Spleen (tissue), 11 donors: ENCODE data around the gene GRIK5. TPM values are rescaled to one million over a fixed set of nuclear protein-coding genes. Genes with fewer than 3 reads are reported as not detected.

Source experiments
- DNase-seq: peaks from one replicate; pipeline ENCODE4 v3.0.0-alpha.2; 2020
- H3K27ac ChIP-seq, 8 donors: fragments of 200-600 bp; sonication (generic) in 7 of 8; 1 replicate in 4 of 8; 2 replicates in 4 of 8; pipeline versions ENCODE4 v1.5.0 to v1.8.0; 2016 to 2021; ENCODE audit warnings: inconsistent platforms in 4 of 8, mild to moderate bottlenecking in 4 of 8, moderate library complexity in 1 of 8
- H3K27me3 ChIP-seq, 7 donors: fragments of 200-600 bp; sonication (generic) in 6 of 7; replicated peaks in 1 of 7; 1 replicate in 4 of 7; 2 replicates in 3 of 7; pipeline versions ENCODE4 v1.5.0 to v1.8.0; 2016 to 2021; ENCODE audit warnings: inconsistent platforms in 3 of 7, mild to moderate bottlenecking in 1 of 7
- H3K36me3 ChIP-seq, 6 donors: fragments of 200-600 bp; sonication (generic) in 5 of 6; 1 replicate in 4 of 6; 2 replicates in 2 of 6; pipeline versions ENCODE4 v1.5.0 to v1.8.0; 2016 to 2021; ENCODE audit warnings: inconsistent platforms in 2 of 6
- H3K4me1 ChIP-seq, 6 donors: fragments of 200-600 bp; sonication (generic) in 5 of 6; 1 replicate in 3 of 6; 2 replicates in 3 of 6; pipeline versions ENCODE4 v1.5.0 to v1.8.0; 2016 to 2021; ENCODE audit warnings: inconsistent platforms in 3 of 6
- H3K4me3 ChIP-seq, 8 donors: fragments of 200-600 bp; sonication (generic) in 7 of 8; 1 replicate in 4 of 8; 2 replicates in 4 of 8; pipeline versions ENCODE4 v1.5.0 to v1.8.0; 2016 to 2021; ENCODE audit warnings: inconsistent platforms in 4 of 8, mild to moderate bottlenecking in 4 of 8, moderate library complexity in 2 of 8
- H3K9me3 ChIP-seq, 8 donors: fragments of 200-600 bp; sonication (generic) in 7 of 8; 1 replicate in 4 of 8; 2 replicates in 4 of 8; pipeline versions ENCODE4 v1.5.0 to v1.8.0; 2016 to 2021; ENCODE audit warnings: inconsistent platforms in 4 of 8
- POLR2A ChIP-seq, 3 donors: fragments of 450-650 bp; IDR thresholded peaks; one replicate each; pipeline ENCODE4 v1.5.1; 2017; ENCODE audit warnings: antibody characterized with exemption in 3 of 3, mild to moderate bottlenecking in 1 of 3
- POLR2AphosphoS5 ChIP-seq, 3 donors: sonication (generic); formaldehyde crosslinking; IDR thresholded peaks; one replicate each; pipeline ENCODE4 v1.5.1; 2017; ENCODE audit warnings: antibody characterized with exemption in 3 of 3
- WGBS, 5 donors: extraction: QIAGEN DNeasy Blood & Tissue Kit in 3 of 5; methylation state at CpG; one replicate each; pipeline versions ENCODE4 v1.1.5 to v1.1.7; 2013 to 2018; 5-methylcytosine and 5-hydroxymethylcytosine counted together
- intact Hi-C: fragments of 100-400 bp; cut with DNase I; formaldehyde crosslinking; loops from one replicate; pipeline ENCODE4 v1.15.0; 2023; ENCODE audit warnings: low total_unique reads
- polyA plus RNA-seq, 3 donors: library from polyadenylated mRNA; stranded (reverse); fragments of 200-250 nt; gene quantifications; one replicate each; pipeline ENCODE4 v1.2.1, GENCODE V29; 2013
- total RNA-seq, 7 donors: library from RNA; depleted of rRNA in 3 of 7; stranded (reverse); fragments of >200 nt in 3 of 7; fragmentation: NEBNext Ultra II Directional in 4 of 7; extraction: Animal tissue kit (Norgen Biotek cat#: 25700) in 4 of 7; gene quantifications; one replicate each; pipeline versions ENCODE4 v1.1.0 to v1.2.1, GENCODE V29; 2016 to 2021
- TF ChIP-seq, protein P1 (sequence below), 11 experiments: fragments of 200-600 bp in 7 of 11; fragments of 450-650 bp in 4 of 11; sonication (generic) in 4 of 11; IDR thresholded peaks in 8 of 11; conservative IDR thresholded peaks in 3 of 11; 1 replicate in 7 of 11; 2 replicates in 4 of 11; pipeline versions ENCODE4 v1.4.0 to v1.8.0; 2016 to 2021; ENCODE audit warnings: antibody characterized with exemption in 11 of 11, inconsistent platforms in 4 of 11, mild to moderate bottlenecking in 1 of 11
- donor health status: healthy with polysubstance abuse.
- donor health status: DM: no; HTN: no; CAD: no; lungs with moderate emphysema.
- donor health status: DM: no; HTN: no; CAD: no.
- donor health status: Bipolar disorder and iron deficiency.
- donor health status: healthy.
- donor health status: DM: no; HTN: no; CAD: no.
- donor health status: DM: yes; HTN: yes; CAD: no.

GRIK5 gene
- total and polyA plus RNA-seq, 10 donors: 0.94 to 4.7 (median 2.1) TPM

DNA sequence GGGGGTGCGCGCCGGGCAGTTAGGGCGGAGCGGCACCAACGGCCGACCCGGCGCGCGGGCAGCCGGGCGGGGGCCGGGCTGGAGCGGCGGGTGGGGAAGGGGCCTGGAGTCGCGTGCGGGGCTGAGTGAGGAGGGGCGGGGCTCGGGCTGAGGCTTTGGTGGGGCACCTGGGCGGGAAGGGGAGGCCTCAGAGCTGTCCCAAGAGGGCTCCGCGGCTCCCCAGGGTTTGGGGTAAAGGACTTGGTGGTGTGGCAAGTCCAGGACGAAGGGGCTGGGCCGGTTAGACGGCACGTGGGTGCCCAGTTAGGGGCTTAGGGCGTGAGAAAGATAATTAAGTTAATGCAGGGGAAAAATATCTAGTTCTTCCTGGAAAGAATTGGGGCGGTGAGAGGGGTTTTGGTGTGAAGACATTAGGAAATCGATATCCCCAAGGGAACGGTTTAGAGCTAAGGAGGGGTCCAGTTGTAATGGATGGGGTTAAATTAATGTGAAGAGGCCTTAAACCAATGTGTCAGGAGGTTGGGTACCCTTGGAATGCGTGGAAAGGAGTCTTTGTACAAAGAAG is 6.5 kb upstream of the GRIK5 start:
- peaks cover 8 to 35% (median 32%) of the 10 kb centered on the region in 6 donors for H3K36me3 ChIP-seq
- H3K27me3 ChIP-seq: no peaks in the 10 kb centered on the region
- TF ChIP-seq POLR2AphosphoS5 (IDR thresholded peaks at IDR 0.05) (no peak), POLR2A (IDR thresholded peaks at IDR 0.05) (no peak)
- TF ChIP-seq, protein P1, sequence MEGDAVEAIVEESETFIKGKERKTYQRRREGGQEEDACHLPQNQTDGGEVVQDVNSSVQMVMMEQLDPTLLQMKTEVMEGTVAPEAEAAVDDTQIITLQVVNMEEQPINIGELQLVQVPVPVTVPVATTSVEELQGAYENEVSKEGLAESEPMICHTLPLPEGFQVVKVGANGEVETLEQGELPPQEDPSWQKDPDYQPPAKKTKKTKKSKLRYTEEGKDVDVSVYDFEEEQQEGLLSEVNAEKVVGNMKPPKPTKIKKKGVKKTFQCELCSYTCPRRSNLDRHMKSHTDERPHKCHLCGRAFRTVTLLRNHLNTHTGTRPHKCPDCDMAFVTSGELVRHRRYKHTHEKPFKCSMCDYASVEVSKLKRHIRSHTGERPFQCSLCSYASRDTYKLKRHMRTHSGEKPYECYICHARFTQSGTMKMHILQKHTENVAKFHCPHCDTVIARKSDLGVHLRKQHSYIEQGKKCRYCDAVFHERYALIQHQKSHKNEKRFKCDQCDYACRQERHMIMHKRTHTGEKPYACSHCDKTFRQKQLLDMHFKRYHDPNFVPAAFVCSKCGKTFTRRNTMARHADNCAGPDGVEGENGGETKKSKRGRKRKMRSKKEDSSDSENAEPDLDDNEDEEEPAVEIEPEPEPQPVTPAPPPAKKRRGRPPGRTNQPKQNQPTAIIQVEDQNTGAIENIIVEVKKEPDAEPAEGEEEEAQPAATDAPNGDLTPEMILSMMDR (IDR thresholded peaks at IDR 0.05 in 8 of 11, conservative IDR thresholded peaks at IDR 0.05 in 3 of 11): no peak
- peaks cover 7 to 51% (median 30%) of the 10 kb centered on the region in 6 donors for H3K4me1 ChIP-seq
- intact Hi-C loops: no loop called here
- 0 to 2% (median 1%) methylated on average over 17 to 33 of the region's 33 CpGs for WGBS, 5 donors
- no peak for DNase-seq
- H3K9me3 ChIP-seq: no peaks in the 10 kb centered on the region
- peak overlapping the region; percentile 69 to 93 (median 70) for H3K4me3 ChIP-seq
- peak overlapping the region; percentile 86 to 99 (median 96) for H3K27ac ChIP-seq

DNA sequence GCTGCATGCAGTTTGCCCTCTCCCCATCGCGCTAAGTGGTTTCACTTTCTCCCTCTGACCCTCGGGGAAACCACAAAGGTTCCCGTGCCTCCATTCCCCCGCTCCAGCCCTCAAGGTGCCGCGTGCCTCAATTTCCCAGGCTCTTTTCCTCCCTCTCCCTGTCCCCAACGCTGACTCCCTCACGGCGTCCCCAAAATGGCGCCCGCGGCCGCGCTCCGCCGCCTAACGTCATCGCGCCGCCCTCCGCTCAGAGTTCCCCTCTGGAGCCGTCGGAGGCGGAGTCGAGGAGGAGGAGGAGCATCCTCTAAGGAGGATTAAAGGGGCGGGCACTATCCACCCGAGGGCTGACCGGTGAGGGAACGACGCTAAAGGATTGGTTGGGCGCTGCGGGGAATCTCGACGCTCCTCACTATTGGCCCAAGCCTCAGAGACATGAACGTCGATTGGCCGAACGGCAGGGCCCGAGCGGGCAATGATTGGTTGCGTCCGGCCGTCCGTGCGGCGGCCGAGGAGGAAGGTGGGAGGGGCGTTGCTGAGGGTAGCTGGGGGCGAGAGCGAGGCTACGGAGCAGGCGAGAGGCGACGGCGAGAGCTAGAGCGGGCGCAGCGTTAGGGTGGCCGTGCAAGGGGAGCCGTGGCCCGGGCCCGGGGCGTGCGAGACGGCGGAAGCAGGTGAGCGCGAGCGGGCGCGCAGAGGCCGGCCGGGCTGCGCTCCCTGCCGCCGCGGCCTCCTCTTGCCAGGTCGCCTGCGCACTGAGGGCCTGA is 5.8 kb upstream of the GRIK5 start, which contains the start of gene ZNF574:
TSS of gene ZNF574 (plus strand) at position 551 of the 764 bp plus-strand sequence. CDS start 2,441 bp downstream, outside the sequence.
- Histone ChIP-seq H3K4me1 (peaks cover 7 to 44% (median 28%) of the 10 kb centered on the region in 6 donors), H3K4me3 (peak within 1 kb of the TSS; percentile 69 to 93 (median 70)), H3K27me3 (peaks cover 0 to 1% (median 0%) of the 10 kb centered on the region in 7 donors), H3K9me3 (no peaks in the 10 kb centered on the region), H3K27ac (peak within 1 kb of the TSS; percentile 95 to 99 (median 97)), H3K36me3 (peaks cover 3 to 29% (median 26%) of the 10 kb centered on the region in 6 donors)
- intact Hi-C loops: no loop called here
- WGBS, 5 donors: 0 to 1% (median 0%) methylated on average over 40 to 80 of the region's 80 CpGs
- DNase-seq: peak; percentile 99
- TF ChIP-seq POLR2AphosphoS5 (IDR thresholded peaks at IDR 0.05) (peak; percentile 96 to 98 (median 98)), POLR2A (IDR thresholded peaks at IDR 0.05) (peak in 2 of 3 donors; percentile 47 to 68)
- TF ChIP-seq, protein P1 (IDR thresholded peaks at IDR 0.05 in 8 of 11, conservative IDR thresholded peaks at IDR 0.05 in 3 of 11): peak in 4 of 11 experiments; percentile 8 to 47 (median 25)

DNA sequence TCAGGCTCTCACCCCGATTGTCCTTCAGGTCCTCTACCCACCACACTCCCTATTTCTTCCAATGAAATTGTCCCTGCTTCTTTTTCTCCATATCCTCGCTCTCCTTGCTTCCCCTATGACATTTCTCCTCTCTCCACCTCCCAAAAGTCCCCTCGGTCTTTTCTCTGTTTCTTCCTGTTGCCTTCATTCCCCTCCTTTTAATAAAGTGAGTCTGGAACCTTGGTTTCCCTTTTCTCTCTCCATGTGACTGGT is 5.3 kb upstream of the GRIK5 start:
- Histone ChIP-seq H3K36me3 (peaks cover 0 to 24% (median 20%) of the 10 kb centered on the region in 6 donors), H3K4me3 (peak overlapping the region; percentile 29 to 93 (median 70)), H3K27ac (peak overlapping the region; percentile 95 to 99 (median 97)), H3K27me3 (peaks cover 0 to 7% (median under 1%) of the 10 kb centered on the region in 7 donors), H3K4me1 (peaks cover 7 to 44% (median 30%) of the 10 kb centered on the region in 6 donors), H3K9me3 (no peaks in the 10 kb centered on the region)
- WGBS, 5 donors: 0 to 4% (median 1%) methylated on average over 3 of the region's 3 CpGs
- intact Hi-C loops: no loop called here
- TF ChIP-seq, protein P1 (IDR thresholded peaks at IDR 0.05 in 8 of 11, conservative IDR thresholded peaks at IDR 0.05 in 3 of 11): peak in 1 of 11 experiments; percentile 2
- no peak for TF ChIP-seq POLR2AphosphoS5 (IDR thresholded peaks at IDR 0.05)
- DNase-seq: no peak
